GM12875 (cell line): ENCODE results near the gene CABYR.

Experiments
- H3K4me3 ChIP-seq: one replicate; pipeline ENCODE4 v1.5.1; 2011; ENCODE audit warnings: low read depth, low read length, control low read depth
- CTCF ChIP-seq: IDR thresholded peaks from 2 replicates; pipeline ENCODE4 v1.5.1; 2011; ENCODE audit warnings: low read depth, mild to moderate bottlenecking, control low read depth, inconsistent platforms, low read length, moderate library complexity, borderline replicate concordance; ENCODE audit not compliant: insufficient read depth

CABYR gene

DNA sequence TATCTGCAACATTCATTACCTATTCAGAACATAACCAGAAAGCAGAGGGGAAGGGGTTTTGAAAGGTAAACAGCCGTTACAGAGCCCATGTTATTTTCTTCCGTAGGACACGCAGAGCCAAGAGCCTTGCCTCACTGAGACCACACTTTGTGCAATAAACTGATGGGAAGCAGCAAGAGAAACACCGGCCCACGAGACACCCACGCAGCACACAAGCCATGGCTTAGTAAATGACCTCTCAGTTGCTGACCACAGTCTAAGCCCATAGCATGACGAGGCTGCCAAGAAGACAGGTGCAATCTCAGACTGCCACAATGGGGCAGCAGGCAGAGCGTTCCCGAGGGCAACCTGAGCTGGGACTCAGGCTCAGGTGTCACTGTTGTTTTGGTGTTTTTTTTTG lies 59.6 kb downstream of the CABYR start:
- H3K4me3 ChIP-seq: no peak overlapping the region
- no peak for TF ChIP-seq CTCF

GRCh38 chr18:24199372-24199962 lies 60.6 kb downstream of the CABYR start:
- H3K4me3 ChIP-seq: no peak overlapping the region
- no peak for TF ChIP-seq CTCF

GRCh38 chr18:24200494-24201290 lies 61.8 kb downstream of the CABYR start:
- no peak for TF ChIP-seq CTCF
- no peak overlapping the region for H3K4me3 ChIP-seq

DNA sequence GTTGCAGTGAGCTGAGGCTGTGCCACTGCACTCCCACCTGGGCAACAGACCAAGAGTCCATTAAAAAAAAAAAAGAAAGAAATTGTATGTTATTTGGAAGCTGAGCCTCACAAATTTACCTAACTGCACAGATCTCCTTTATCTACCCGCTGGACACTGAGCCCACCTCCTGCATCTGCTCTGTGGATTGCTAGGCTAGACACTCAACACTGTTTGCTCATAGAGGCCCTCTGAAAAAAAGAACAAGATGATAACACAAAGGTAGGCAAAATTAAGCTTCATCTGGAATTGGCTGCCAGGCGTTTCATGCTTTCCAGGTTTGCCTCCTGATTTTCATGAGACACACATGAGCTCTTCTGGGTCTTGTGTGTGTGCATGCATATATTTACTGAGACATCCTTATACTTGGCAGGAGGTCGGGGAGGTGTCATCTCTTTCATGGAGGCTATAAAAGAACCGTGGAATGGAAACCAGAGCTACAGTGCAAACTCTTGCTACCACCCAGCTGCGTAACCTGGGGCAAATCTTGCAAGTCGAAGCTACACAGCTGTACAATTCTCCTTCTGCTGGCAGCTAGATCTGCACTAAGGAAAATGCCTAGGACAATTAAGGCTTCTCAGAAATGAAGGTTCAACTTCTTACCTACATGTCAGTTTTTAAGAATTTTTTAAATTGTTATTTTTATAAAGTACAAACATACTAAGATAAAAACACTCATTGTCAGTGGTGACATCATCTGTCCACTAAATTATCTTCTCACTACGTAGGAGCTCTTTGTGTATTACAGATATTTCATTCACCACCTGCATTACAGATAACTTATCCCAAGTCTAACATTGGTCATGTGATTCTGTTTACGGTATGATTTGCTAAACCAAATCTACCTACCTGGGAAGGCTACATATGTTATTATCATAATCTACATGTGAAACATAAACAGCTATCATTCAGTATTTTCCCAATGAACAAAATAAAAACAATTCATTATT lies 63.1 kb downstream of the CABYR start:
- no peak overlapping the region for H3K4me3 ChIP-seq
- TF ChIP-seq CTCF: no peak

GRCh38 chr18:24204904-24205303 lies 66.0 kb downstream of the CABYR start:
- H3K4me3 ChIP-seq: no peak overlapping the region

DNA sequence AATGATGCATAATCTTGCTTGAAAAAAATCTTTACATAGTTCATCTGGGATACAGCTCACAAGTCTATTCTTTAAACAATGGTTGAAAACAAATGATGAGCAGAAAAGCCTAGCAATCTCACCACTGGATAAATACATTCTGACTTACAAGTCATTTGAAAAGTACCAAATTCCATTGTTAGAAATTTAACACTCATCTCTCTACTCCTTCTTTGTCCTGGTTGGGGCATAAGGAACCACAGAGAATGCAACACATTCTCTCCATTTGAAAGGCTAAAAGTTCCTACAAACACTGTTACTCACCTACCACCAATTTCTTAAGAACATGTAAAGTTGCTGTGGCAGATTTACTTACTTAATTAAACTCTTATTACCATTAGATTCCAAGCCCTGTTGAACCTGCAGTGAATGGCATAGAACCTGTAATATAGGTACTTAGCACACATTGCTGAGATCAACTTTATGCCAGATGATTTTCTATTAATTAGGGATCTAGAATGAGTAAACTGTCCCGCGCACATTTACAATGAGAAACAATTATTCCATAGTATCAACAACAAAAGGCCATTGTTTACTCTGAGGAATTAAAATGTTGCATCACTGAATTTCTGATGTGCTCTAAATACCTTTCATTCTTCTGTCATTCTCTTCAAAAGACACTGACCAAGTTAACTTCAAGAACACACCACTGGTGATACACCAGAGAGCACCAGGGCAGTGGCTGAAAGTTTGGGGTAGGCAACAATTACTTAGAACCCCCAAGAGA lies 69.6 kb downstream of the CABYR start:
- no peak for TF ChIP-seq CTCF
- no peak overlapping the region for H3K4me3 ChIP-seq

More at GRCh38 chr18:24204904-24205303, 66.0 kb downstream of the CABYR start:
- TF ChIP-seq CTCF: no peak
